Measurements from ENCODE around the gene S100A4.
A peak's percentile ranks its signal among the peaks of the same experiment; 100 is the strongest.

Gene S100A4

DNA sequence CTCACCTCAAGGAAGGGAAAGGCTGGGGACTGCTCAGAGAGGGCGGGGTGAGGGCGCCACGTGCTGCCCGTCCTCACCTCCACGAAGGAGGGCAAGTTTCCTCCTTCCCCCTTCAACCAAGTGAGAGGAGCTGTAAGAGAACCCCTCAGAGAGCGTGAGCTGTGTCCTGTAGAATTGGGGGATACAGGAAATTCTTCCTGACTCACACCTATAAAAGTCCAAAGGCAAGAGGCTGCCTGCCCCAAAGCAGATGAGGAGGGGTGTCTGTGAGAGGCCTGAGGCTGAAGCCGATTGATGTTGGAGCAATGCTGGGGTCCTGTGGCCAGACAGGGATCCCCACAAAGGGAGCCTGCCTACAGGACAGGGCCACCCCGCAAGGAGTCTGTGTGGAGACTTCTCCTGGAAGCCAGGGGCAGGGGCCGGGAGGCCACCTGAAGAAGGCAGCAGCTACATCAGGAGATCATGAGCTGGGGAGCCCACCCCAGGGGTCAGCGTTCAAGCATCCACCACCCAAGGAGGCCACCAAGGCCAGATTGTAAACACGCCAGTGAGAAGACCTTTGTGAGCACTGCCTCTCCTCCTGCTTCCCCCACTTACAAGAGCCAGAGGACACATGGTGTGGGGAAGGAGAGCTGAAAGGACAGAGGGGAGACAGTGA, 37.6 kb downstream of the S100A4 start:
- DNase-seq (ENCODE audit: low read depth), result peak; percentile 56

DNA sequence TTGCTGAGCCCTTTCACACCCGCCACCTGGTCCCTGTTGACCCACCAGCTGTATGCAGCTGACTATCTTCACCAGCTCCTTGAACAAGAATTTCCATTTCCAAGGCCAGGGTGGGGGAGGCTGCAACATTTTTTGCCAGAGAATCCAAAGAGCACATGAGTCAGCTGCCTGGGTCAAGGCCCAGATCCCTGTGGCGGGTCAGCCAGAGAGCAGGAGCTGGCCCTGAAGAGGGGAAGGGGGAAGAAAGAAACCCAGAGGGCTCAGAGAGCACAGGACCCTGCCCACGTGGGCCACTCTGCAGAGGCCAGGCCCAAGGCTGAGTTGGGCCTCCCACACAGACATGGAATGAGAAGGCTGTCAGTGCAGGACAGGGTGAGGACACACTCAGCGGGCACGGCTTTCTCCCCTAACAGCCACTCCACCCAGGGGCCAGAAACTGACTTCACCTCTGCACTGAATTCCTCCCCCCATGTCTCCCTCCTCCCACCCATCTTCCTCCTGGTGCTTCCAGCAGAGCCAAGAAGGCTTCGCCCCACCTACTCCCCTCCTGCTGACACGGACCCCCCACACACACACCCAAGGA, 38.7 kb downstream of the S100A4 start:
- DNase-seq (ENCODE audit: low read depth), result peak; percentile 94

DNA sequence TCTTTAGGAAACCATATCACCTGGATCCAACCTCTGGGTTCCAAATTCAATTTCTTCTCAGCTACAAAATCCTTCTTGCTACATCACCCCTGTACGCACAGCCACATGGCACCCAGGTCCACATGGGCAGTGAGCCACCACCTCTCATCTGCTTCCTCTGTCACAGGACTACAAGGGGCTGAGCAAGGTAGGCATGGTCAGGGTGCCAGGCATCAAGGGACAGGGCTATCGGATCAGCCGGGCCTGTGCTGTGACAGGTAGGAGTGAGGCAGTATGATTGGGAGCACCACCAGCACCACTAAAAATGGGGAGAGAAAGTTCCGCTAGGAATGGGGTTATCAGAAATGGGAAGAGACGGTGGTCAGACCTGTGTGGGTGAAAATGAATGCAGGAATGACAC, 39.2 kb downstream of the S100A4 start:
- no peak for DNase-seq (ENCODE audit: low read depth)

DNA sequence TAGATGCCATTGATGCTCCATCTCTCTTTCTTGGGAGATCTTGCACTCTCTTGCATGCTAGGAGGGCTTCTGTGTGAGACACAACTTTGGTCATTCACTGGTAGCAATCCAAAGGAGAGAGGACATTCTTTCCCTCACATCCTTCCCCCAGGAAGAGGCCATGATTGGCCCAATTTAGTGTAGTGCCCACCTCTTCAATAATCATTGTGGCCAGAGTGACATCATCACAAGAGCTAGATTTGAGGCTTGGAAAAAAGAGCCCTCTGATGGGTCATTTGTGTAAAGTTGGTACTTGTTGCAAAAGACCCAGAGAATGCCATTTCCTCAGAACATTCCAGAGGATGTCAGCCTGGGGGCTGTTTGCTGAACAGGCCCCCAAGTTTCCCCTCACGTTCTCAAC, 40.0 kb downstream of the S100A4 start:
- DNase-seq (ENCODE audit: low read depth), result peak; percentile 57

DNA sequence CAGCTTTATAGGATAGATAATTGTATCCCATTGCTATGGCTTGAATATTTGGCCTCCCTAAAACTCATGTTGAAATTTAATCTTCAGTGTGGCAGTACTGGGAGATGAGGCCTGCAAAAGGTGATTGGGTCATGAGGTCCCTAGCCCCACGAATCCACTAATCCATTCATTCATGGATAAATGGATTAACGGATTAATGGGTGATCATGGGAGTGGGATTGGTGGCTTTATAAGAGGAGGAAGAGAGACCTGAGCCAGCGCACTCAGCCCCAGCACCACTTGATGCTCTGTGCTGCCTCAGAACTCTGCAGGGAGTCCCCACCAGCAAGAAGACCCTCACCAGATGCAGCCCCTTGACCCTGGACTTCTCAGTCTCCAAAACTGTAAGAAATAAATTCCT, 41.8 kb downstream of the S100A4 start:
- DNase-seq (ENCODE audit: low read depth), result no peak

DNA sequence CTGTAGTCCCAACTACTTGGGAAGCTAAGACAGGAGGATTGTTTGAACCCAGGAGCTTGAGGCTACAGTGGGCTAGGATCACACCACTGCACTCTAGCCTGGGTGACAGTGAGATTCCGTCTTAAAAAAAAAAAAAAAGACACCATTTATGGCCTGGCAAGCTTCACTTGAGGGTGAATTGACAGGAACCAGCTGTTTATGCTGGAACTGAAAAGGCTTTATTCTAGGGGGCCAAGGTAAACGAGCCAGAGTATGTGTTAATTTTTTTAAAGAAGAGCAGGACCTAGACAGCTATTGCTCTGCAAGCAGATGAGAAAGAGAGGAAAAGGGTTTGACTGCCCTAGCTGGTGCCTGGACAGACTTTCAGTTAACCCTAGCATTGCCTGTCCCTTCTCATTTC, 46.9 kb downstream of the S100A4 start:
- no peak for DNase-seq (ENCODE audit: low read depth)

DNA sequence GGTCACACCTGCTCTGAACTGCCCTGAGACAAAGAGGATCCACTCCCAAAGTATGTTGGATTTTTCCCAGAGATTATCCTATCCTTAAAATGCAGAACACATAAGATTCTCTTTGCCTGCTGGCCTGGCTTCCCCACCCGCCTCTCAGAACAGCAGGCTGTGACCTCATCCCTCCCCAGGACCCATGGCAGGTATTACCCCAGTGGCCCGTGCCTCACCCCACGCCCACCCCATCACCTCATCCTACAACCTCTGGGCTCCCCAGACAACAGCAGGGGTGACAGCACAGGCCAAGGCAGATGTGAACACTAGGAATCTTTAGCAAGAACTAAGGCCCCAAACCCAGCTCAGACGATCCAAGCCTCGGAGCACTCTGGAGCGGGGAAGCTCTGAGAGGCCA, 50.1 kb downstream of the S100A4 start:
- DNase-seq (ENCODE audit: low read depth), result no peak

DNA sequence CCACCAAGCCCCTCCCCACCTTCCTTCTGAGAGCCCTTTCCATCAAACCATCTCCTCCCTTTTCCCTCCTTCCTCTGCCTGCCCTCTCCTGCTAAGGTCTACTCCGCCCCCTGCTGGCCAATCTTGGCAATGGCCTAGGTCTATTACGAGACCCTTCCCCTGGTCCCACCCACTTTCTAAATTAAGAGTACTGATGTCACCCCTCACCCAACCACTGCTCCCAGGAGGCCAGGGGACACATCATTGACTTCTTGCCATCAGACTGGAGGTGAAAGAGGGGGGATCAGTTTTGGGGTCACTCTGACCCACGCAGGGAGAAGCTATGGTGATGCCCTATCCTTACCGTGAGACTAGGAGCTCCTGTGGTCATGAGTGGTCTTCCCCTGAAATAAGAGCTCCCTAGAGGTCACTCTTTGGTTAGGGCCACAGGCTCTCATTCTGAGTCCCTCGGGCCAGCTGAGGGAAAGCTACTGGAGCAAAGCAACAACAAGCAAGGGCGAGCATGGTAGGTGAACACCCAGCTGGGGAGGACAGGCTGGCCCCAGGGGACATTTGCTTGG, 50.5 kb downstream of the S100A4 start:
- DNase-seq (ENCODE audit: low read depth), result peak; percentile 64

Data from EH (cell line).